ENCODE data around the gene BTN2A1.
A peak's percentile ranks its signal among the peaks of the same experiment; 100 is the strongest.
"Not testable (repeated sequence)": the region's sequence is repeated elsewhere in the genome, so short reads cannot be mapped to it uniquely, and the experiment has no call there.

The BTN2A1 gene

DNA sequence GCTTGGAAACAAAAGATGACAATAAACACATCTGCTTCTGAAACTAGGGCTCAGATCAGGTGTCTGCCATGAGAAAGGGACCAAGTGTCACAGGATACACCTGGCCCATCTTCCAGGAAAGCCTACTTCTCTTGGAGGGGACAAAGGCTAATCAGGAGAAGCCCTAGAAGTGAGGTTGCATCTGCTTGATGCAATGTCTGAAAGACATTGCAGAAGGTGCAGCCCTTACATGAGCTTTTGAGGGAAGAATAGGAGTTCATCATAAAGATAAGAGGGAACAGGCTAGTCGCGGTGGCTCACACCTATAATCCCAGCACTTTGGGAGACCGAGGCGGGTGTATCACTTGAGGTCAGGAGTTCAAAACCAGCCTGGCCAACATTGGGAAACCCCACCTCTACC lies 39.9 kb downstream of the BTN2A1 start:
- no peak for DNase-seq

GRCh38 chr6:26500102-26500501 lies 42.3 kb downstream of the BTN2A1 start, which contains the start of gene BTN1A1:
Gene BTN1A1 (plus strand): TSS chr6:26500303. CDS start chr6:26501287, 984 bp downstream.
- DNase-seq: no peak

- peak; percentile 52 for DNase-seq
These were observed 43.8 kb downstream of the BTN2A1 start for GRCh38 chr6:26501482-26501986.

- no peak for DNase-seq
These were observed 44.4 kb downstream of the BTN2A1 start for GRCh38 chr6:26502165-26502564.

- DNase-seq: no peak
These were observed 44.9 kb downstream of the BTN2A1 start for GRCh38 chr6:26502626-26503025.

- DNase-seq: no peak
These were observed 49.9 kb downstream of the BTN2A1 start for GRCh38 chr6:26507658-26508057.

GRCh38 chr6:26511033-26511432 lies 53.3 kb downstream of the BTN2A1 start:
- not testable (repeated sequence) for DNase-seq

DNA sequence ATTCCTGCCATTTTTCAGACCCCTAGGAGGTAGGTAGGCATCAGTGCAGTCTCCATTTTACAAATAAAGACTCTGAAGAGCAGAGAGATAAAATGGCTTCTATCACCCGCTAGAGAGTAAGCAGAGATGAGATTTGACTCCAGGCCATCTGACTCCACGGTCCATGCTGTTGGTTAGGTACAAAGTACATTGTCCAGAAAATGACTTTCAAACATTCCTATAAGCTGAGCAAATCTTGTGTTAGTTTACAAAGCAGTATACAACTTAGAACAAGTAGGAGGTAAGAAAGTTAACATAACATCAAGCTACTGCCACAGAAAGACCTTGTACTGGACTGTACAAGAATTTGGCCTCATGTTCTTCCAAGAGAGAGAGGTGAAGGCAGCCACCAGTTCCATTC lies 57.2 kb downstream of the BTN2A1 start:
- no peak for DNase-seq

DNA sequence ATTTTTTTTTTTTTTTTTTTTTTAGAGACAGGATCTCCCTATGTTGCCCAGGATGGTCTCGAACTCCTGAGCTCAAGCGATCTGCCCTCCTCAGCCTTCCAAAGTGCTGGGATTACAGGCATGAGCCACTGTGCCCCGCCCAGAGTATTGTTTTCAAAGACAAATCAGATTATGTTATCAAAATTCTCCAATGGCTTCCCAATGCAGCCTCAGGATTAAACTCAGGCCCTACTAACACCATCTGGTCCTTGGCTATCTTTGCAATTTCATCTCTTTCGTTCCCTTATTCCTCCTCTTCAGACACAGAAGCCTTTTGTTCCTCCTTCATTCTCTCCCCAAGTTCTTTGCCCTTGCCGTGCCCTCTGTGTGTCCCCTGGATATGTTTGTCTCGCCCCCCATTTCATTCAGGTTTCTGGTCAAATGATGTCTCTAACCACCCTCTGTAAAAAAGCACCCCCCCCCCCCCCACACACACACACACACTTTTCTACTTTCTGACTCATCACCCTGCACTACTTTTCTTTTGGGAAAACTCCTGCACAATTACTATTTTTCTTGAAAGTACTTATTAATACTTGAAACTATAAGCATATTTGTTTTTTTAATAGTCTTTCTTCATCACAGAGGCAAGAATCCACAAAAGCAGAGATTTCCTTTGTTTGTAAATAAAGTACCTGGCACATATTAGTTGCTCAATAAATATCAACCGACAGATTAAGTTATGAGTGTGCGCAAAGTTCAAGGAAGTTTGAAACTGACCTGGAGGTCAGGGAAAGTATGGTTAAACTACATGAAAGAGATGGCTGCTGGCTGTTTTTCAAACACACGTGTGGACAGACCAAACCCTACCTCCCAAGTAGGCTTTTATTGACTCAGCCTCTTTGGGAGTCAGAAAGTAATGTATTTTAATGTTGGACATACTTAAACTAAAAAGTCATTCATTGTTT lies 59.0 kb downstream of the BTN2A1 start:
- DNase-seq: no peak
